Choroid plexus epithelial cell (primary cell): Measurements from ENCODE around the gene TANC1.
A peak's percentile ranks its signal among the peaks of the same experiment; 100 is the strongest.

Experiments
- DNase-seq: peaks from one replicate; pipeline ENCODE4 v3.0.0-alpha.2; 2010; ENCODE audit warnings: low read depth
- H3K4me3 ChIP-seq: 2 replicates; pipeline ENCODE4 v1.5.1; 2011; ENCODE audit warnings: low read depth, mild to moderate bottlenecking, control low read depth, low read length, moderate library complexity
- TF ChIP-seq, protein P1 (sequence below): conservative IDR thresholded peaks from 2 replicates; pipeline ENCODE4 v1.5.1; 2011; ENCODE audit warnings: low read depth, mild to moderate bottlenecking, control low read depth, inconsistent platforms, low read length, moderate library complexity

TANC1 gene

DNA sequence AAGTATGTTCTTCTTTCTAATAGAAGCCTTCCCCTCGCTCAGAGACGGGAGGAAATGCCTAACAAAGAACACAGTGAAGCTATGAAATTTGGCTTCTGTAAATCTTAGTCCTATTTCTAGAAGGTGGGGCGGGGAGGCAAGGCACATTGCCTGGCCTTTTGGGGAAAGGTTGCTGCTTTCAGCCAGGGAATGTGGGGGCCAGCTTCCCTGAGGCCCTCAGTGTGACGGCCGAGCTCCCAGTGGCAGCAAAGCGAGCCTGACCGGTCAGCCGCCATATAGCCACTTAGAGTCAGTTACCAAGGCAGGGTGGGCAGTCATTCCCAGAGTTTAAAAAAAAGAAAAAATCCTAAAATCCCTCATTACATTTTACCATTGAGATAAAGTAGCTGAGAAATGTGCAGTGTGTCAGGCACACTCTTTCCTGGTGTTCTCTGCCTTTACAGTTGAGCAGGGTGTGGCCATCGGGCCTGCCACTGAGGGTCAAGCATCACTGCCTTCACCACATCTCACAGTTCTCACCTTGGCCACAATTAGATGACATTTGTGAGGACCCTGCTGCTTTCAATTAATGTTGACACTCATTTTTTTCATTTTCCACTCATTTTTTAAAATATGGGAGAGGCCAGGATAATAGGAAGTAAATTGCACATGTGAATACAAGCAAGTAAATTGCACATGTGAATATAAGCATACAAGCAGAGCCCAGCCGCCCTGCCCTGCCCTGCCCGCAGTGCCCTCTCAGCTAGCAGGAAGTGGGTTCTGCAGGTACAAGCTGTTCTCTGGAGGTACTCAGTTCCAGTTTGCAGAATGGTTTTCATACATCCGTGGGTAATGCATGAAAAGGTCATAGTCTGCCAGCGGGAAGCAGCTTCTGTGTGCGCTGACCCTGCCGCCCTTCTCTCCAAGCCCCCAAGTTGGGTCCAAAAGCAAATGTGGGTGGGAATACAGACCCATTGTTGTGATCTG is 241.2 kb downstream of the TANC1 start:
- H3K4me3 ChIP-seq: no peak overlapping the region
- TF ChIP-seq, protein P1, sequence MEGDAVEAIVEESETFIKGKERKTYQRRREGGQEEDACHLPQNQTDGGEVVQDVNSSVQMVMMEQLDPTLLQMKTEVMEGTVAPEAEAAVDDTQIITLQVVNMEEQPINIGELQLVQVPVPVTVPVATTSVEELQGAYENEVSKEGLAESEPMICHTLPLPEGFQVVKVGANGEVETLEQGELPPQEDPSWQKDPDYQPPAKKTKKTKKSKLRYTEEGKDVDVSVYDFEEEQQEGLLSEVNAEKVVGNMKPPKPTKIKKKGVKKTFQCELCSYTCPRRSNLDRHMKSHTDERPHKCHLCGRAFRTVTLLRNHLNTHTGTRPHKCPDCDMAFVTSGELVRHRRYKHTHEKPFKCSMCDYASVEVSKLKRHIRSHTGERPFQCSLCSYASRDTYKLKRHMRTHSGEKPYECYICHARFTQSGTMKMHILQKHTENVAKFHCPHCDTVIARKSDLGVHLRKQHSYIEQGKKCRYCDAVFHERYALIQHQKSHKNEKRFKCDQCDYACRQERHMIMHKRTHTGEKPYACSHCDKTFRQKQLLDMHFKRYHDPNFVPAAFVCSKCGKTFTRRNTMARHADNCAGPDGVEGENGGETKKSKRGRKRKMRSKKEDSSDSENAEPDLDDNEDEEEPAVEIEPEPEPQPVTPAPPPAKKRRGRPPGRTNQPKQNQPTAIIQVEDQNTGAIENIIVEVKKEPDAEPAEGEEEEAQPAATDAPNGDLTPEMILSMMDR: no peak
- DNase-seq: no peak

DNA sequence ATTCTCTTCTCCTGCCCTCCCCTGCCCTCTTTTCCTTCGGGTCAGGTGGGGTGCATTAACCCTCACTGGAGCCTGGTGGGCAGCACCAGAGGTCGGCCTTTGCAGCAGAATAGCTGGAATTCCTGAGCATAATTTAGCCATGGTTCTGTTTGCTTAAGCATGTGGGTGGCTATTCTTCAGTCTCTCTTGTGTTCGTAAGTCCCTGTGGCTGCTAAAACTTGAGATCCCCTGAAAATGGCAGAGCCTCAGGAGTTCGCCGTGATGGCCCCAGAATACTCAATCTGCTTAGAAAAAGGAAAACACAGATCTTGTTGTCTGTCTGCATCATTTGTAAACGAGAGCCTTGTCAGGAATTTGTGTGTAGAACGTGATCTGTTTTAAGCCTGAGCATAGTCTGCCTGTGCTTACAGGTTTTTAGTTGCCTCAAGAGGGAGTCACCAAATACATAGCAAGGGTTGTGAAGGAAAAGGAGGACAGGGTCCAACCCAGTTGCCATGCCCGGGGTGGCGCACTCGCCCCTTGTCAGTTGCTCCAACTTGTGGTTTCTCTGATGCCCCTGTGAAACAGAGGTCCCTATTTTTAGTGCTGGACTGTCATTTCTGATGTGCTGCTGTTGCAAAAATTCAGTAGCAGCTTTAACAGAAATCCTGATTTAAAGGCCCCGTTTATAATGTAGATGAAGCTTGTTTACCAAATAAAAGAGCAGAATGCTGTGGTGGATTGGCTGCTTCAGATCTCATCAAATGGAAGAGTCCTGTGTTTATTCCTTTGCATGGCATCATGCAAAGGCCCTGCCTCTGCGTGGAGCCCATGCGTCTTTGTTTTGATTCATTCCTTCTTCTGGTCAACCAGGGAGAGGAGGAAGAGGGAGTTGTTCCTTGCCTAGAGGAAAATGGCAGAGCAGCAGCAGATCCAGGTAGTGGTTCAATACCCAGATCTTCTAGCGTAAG is 243.3 kb downstream of the TANC1 start:
- no peak overlapping the region for H3K4me3 ChIP-seq
- TF ChIP-seq, protein P1: peak; percentile 27
- DNase-seq: peak; percentile 49

DNA sequence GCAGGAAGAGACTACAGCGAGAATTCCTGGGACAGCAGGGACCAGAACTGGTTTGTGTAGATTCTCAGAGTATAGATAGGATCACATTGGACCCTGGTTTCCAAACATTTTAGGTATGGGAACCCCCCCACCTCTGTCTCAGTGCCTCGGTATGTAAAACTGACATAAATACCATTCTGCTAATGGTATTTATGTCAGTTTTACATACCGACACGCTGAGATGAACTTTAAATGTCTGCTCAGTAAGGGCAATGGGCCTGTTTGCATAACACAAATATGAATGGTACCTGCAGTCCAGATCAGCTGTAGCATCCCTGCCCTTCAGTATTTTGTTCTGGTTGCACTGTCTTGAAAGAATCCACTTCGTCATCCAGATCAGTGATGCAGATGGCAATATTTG is 244.9 kb downstream of the TANC1 start:
- H3K4me3 ChIP-seq: no peak overlapping the region
- no peak for DNase-seq
- TF ChIP-seq, protein P1: no peak

DNA sequence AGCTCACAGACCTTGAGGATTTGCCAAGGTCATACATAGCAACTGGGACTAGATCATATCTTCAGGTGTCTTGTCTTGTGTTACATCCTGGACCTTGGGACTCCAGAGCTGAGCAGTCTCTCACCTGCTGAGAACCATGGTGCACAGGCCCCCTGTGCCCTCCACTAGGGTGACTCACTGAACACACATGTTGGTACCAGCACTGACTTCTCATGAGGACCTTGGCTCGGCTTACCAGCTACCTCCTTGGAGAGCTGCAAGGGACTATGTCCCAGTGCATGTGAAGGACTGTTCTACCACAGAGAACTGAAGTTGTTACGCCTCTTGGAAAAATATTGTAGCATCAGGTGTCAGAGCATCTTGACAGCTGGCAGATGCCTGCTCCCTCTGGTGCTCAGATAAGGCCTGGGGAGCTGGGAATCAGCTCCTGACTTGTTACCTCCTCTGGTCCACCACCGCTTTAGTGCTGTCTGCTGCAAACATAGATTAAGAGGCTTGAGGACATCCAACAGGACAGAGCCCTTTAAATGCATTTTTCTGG is 246.0 kb downstream of the TANC1 start:
- no peak overlapping the region for H3K4me3 ChIP-seq
- no peak for DNase-seq
- TF ChIP-seq, protein P1: no peak

DNA sequence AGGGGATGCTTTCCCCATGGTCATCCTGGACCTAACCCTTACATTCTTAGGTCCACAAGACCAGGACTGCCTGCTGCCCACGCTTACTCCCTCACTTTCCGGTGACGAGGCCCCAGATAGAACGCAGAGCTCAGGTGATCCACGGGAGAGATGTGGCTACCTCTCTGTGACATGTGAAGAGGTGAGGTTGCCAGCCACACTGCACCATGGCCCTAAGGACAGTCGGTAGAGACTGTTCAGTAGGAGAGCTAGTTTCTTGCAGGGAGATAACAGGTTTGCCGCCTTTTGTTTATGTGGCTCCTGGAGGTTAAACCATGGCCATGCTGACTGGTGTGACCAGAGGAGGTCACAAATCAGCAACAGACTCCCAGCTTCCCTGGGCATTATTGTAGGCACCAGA is 246.7 kb downstream of the TANC1 start:
- H3K4me3 ChIP-seq: no peak overlapping the region
- no peak for DNase-seq

DNA sequence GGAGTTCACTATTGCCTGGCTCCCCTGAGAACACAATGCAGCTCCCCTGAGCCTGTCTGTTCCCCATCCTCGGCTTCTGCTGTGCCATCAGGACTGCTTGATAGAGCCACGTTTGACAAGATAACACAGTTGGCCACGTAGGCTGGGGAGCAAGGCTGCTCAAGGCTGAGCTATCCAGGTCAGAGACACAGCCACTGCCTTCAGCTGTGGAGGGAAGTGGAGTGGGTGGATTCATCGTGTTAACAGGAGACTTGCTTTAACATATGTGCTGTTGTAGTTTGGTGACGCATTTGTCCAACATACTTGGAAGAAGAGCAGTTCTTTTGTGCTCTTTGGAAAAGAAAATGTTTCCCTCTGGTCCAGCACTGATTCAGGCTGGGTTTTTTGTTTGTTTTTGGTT is 249.2 kb downstream of the TANC1 start:
- no peak for DNase-seq
- TF ChIP-seq, protein P1: no peak
- H3K4me3 ChIP-seq: no peak overlapping the region

More for the DNA sequence above, 246.7 kb downstream of the TANC1 start:
- TF ChIP-seq, protein P1: no peak
